IMR-90 (cell line): Measurements from ENCODE around the gene CBY1. TPM values are rescaled to one million over a fixed set of nuclear protein-coding genes. Genes with fewer than 3 reads are reported as not detected.

Experiments
- ATAC-seq: fragments of 200-7000 bp; cut with Tn5 transposase; 2 replicates; pipeline ENCODE4 v1.9.1; 2020; ENCODE audit warnings: low read depth, mild to moderate bottlenecking, moderate library complexity
- BruUV-seq: library from RNA; stranded (reverse); fragments of 400-500 nt; replicated peaks from 2 replicates; lab custom pipeline; 2021; lab: Mats Ljungman, UMichigan
- CTCF ChIA-PET: fragments of 300-600 bp; formaldehyde crosslinking; extraction: SDS; loops from one replicate; lab custom pipeline; 2021; ENCODE audit warnings: antibody characterized with exemption; lab: Yijun Ruan, JAX
- POLR2A ChIA-PET: fragments of 300-600 bp; sonication (Branson Sonifier 250); formaldehyde crosslinking; loops from one replicate; lab custom pipeline; 2022; ENCODE audit warnings: antibody characterized with exemption; ENCODE audit not compliant: unreplicated experiment; lab: Charles Lee
- DNase-seq: peaks from one replicate; pipeline ENCODE4 v3.0.0; 2013
- H2AFZ ChIP-seq: replicated peaks from 2 replicates; pipeline ENCODE3; 2013; ENCODE audit warnings: low read length, mild to moderate bottlenecking; ENCODE audit not compliant: poor library complexity
- H2AK5ac ChIP-seq: 2 replicates; pipeline ENCODE4 v1.6.1; 2013; ENCODE audit warnings: low read depth, low read length, inconsistent platforms
- H2AK9ac ChIP-seq: replicated peaks from 2 replicates; pipeline ENCODE3; 2013; ENCODE audit warnings: mild to moderate bottlenecking, low read depth, low read length, moderate library complexity; ENCODE audit not compliant: poor library complexity
- H2BK120ac ChIP-seq: 2 replicates; pipeline ENCODE4 v1.6.1; 2013; ENCODE audit warnings: low read depth, low read length, inconsistent platforms
- H2BK15ac ChIP-seq: 3 replicates; pipeline ENCODE4 v1.6.1; 2013; ENCODE audit warnings: low read depth, low read length, inconsistent platforms
- H2BK20ac ChIP-seq: 2 replicates; pipeline ENCODE4 v1.6.1; 2013; ENCODE audit warnings: low read depth, mild to moderate bottlenecking, inconsistent platforms, low read length, moderate library complexity
- H2BK5ac ChIP-seq: 2 replicates; pipeline ENCODE4 v1.6.1; 2013; ENCODE audit warnings: mild to moderate bottlenecking, low read depth, low read length, inconsistent platforms; ENCODE audit not compliant: poor library complexity, severe bottlenecking
- H3K14ac ChIP-seq: replicated peaks from 2 replicates; pipeline ENCODE4 v1.6.1; 2013; ENCODE audit warnings: low read depth, low read length, inconsistent platforms
- H3K18ac ChIP-seq: 2 replicates; pipeline ENCODE4 v1.6.1; 2013; ENCODE audit warnings: low read depth, low read length, control low read depth
- H3K23ac ChIP-seq: 2 replicates; pipeline ENCODE4 v1.6.1; 2013; ENCODE audit warnings: low read depth, low read length, inconsistent platforms
- H3K27ac ChIP-seq: 2 replicates; pipeline ENCODE4 v1.5.1; 2013; ENCODE audit warnings: mild to moderate bottlenecking, control low read depth, low read length; ENCODE audit not compliant: insufficient read depth
- H3K27me3 ChIP-seq: 2 replicates; pipeline ENCODE4 v1.6.1; 2013; ENCODE audit warnings: low read length; ENCODE audit not compliant: control insufficient read depth, insufficient read depth
- H3K36me3 ChIP-seq: 2 replicates; pipeline ENCODE4 v1.6.1; 2013; ENCODE audit warnings: low read length, mixed read lengths; ENCODE audit not compliant: control insufficient read depth, insufficient read depth
- H3K4ac ChIP-seq: 2 replicates; pipeline ENCODE4 v1.6.1; 2013; ENCODE audit warnings: low read depth, low read length, inconsistent platforms
- H3K4me1 ChIP-seq: 2 replicates; pipeline ENCODE4 v1.6.1; 2013; ENCODE audit warnings: low read length, mixed read lengths; ENCODE audit not compliant: control insufficient read depth, insufficient read depth
- H3K4me2 ChIP-seq: 2 replicates; pipeline ENCODE4 v1.6.1; 2013; ENCODE audit warnings: low read depth, mild to moderate bottlenecking, control low read depth, low read length, moderate library complexity
- H3K4me3 ChIP-seq: 2 replicates; pipeline ENCODE4 v1.5.1; 2013; ENCODE audit warnings: low read depth, mild to moderate bottlenecking, control low read depth, low read length, moderate library complexity; ENCODE audit not compliant: insufficient read depth
- H3K56ac ChIP-seq: 2 replicates; pipeline ENCODE4 v1.6.1; 2013; ENCODE audit warnings: low read length, inconsistent platforms; ENCODE audit not compliant: insufficient read depth; ENCODE audit errors: extremely low read depth
- H3K79me1 ChIP-seq, 2 experiments: 2 replicates each; pipeline ENCODE4 v1.6.1; 2013; ENCODE audit warnings: low read length in 2 of 2, inconsistent platforms in 1 of 2, low read depth in 1 of 2
- H3K9ac ChIP-seq: 2 replicates; pipeline ENCODE4 v1.6.1; 2013; ENCODE audit warnings: low read depth, low read length, control low read depth
- H3K9me1 ChIP-seq: 2 replicates; pipeline ENCODE4 v1.6.1; 2013; ENCODE audit warnings: low read length, inconsistent platforms; ENCODE audit not compliant: insufficient read depth
- H3K9me3 ChIP-seq: 2 replicates; pipeline ENCODE4 v1.6.1; 2013; ENCODE audit warnings: low read length; ENCODE audit not compliant: control insufficient read depth, insufficient read depth
- H4K20me1 ChIP-seq: 2 replicates; pipeline ENCODE4 v1.6.1; 2013; ENCODE audit warnings: low read length, inconsistent platforms; ENCODE audit not compliant: insufficient read depth
- H4K5ac ChIP-seq: 2 replicates; pipeline ENCODE4 v1.6.1; 2013; ENCODE audit warnings: mild to moderate bottlenecking, low read depth, low read length, control low read depth
- H4K8ac ChIP-seq, 2 experiments: 2 replicates each; pipeline ENCODE4 v1.6.1; 2013; ENCODE audit warnings: low read depth in 2 of 2, low read length in 2 of 2, control low read depth in 1 of 2, inconsistent platforms in 1 of 2
- H4K91ac ChIP-seq: 2 replicates; pipeline ENCODE4 v1.6.1; 2013; ENCODE audit warnings: low read depth, low read length, inconsistent platforms; ENCODE audit not compliant: insufficient read depth
- BHLHE40 ChIP-seq: fragments of 150-350 bp; IDR thresholded peaks from 2 replicates; pipeline ENCODE4 v1.6.1; 2016; ENCODE audit warnings: mild to moderate bottlenecking, low read depth, low read length
- CEBPB ChIP-seq: IDR thresholded peaks from 2 replicates; pipeline ENCODE4 v1.6.1; 2012; ENCODE audit warnings: low read depth, low read length, improper control_type of control experiment
- CHD1 ChIP-seq: IDR thresholded peaks from 2 replicates; pipeline ENCODE4 v1.6.1; 2012; ENCODE audit warnings: low read depth, low read length, improper control_type of control experiment
- FOS ChIP-seq: fragments of 150-350 bp; IDR thresholded peaks from 2 replicates; pipeline ENCODE4 v1.6.1; 2016; ENCODE audit warnings: low read depth, low read length
- MXI1 ChIP-seq: IDR thresholded peaks from 2 replicates; pipeline ENCODE4 v1.6.1; 2012; ENCODE audit warnings: low read depth, mild to moderate bottlenecking, low read length, moderate library complexity, borderline replicate concordance
- NFE2L2 ChIP-seq: fragments of 150-350 bp; IDR thresholded peaks from 2 replicates; pipeline ENCODE4 v1.6.1; 2016; ENCODE audit warnings: low read depth, mild to moderate bottlenecking, low read length
- RAD21 ChIP-seq: IDR thresholded peaks from 2 replicates; pipeline ENCODE4 v1.6.1; 2012; ENCODE audit warnings: low read length, improper control_type of control experiment
- SMC3 ChIP-seq: fragments of 150-350 bp; IDR thresholded peaks from 2 replicates; pipeline ENCODE4 v1.6.1; 2016; ENCODE audit warnings: low read depth, mild to moderate bottlenecking, antibody characterized with exemption, low read length, moderate library complexity
- WGBS, 2 experiments: methylation state at CpG; one replicate each; pipeline versions ENCODE4 v1.1.5 to v1.1.7; 2013; ENCODE audit warnings: missing lambda C conversion rate in 2 of 2; ENCODE audit not compliant: insufficient read length in 1 of 2; ENCODE audit errors: extremely low coverage in 2 of 2; 5-methylcytosine and 5-hydroxymethylcytosine counted together
- dilution Hi-C: fragments of 300-500 bp; cut with HindIII; formaldehyde crosslinking; loops from one replicate; pipeline ENCODE4 v1.14.3; 2018; ENCODE audit warnings: low sequenced_read_pairs; ENCODE audit not compliant: unreplicated experiment
- in situ Hi-C: fragments of 300-500 bp; cut with MboI; formaldehyde crosslinking; loops from 3 replicates; pipeline ENCODE4 v1.14.3; 2019; ENCODE audit warnings: low sequenced_read_pairs, inconsistent platforms, mixed read lengths
- intact Hi-C: fragments of 100-400 bp; cut with micrococcal nuclease; formaldehyde crosslinking; loops from 2 replicates; pipeline ENCODE4 v1.10.0; 2022
- polyA plus RNA-seq, 3 experiments: library from polyadenylated mRNA; depleted of rRNA; stranded (reverse); fragments of >200 nt; gene quantifications; 2 replicates each; pipeline ENCODE4 v1.2.3, GENCODE V29; 2012; ENCODE audit warnings: low replicate concordance in 1 of 3
- total RNA-seq: library from RNA; depleted of rRNA; stranded (reverse); fragments of >200 nt; gene quantifications from 2 replicates; pipeline ENCODE4 v1.2.3, GENCODE V29; 2012
- TF ChIP-seq, protein P1 (sequence below): conservative IDR thresholded peaks from 2 replicates; pipeline ENCODE4 v1.5.1; 2012; ENCODE audit warnings: mild to moderate bottlenecking, low read depth, low read length, improper control_type of control experiment

CBY1 gene
- total and polyA plus RNA-seq, 2 of the 4 experiments (the other 2 are of a cell fraction) = 13.8 to 30.0 TPM

DNA sequence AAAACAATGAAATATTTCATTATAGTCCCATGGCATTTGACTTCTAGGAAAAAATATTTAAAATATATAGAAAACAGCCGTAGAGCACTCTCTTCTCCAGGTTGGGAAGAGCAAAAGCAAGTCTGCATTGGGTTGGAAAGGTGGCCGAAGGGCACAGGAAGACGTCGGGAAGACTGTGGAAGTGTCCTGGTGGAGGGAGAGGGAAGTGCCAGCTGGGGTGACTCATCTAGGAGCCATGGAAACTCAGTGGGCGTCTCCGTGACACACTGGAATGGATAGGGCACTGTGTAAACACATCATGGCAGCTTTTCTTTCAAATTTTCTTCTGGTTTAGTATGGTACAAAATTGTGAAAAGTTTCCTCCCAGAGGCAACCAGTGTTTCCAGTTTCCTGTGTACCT lies 62.0 kb downstream of the CBY1 start:
- peaks cover 27% of the 10 kb centered on the region for H3K9me1 ChIP-seq
- peaks cover 4% of the 10 kb centered on the region for H3K4me1 ChIP-seq
- no peak overlapping the region for H4K91ac ChIP-seq
- H3K56ac ChIP-seq = no peak overlapping the region
- H3K4ac ChIP-seq = no peak overlapping the region
- no peak overlapping the region for H3K9ac ChIP-seq
- ATAC-seq = peak; percentile 97
- no peak overlapping the region for H2AK9ac ChIP-seq
- intact Hi-C loops = no loop called here
- in situ Hi-C loops = no loop called here
- dilution Hi-C loops = no loop called here
- no peak for TF ChIP-seq NFE2L2
- TF ChIP-seq CHD1 = no peak
- peak; percentile 8; the same call in 1 of the 2 replicates for TF ChIP-seq BHLHE40
- TF ChIP-seq, protein P1, sequence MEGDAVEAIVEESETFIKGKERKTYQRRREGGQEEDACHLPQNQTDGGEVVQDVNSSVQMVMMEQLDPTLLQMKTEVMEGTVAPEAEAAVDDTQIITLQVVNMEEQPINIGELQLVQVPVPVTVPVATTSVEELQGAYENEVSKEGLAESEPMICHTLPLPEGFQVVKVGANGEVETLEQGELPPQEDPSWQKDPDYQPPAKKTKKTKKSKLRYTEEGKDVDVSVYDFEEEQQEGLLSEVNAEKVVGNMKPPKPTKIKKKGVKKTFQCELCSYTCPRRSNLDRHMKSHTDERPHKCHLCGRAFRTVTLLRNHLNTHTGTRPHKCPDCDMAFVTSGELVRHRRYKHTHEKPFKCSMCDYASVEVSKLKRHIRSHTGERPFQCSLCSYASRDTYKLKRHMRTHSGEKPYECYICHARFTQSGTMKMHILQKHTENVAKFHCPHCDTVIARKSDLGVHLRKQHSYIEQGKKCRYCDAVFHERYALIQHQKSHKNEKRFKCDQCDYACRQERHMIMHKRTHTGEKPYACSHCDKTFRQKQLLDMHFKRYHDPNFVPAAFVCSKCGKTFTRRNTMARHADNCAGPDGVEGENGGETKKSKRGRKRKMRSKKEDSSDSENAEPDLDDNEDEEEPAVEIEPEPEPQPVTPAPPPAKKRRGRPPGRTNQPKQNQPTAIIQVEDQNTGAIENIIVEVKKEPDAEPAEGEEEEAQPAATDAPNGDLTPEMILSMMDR = peak; percentile 53
- no peak for TF ChIP-seq CEBPB
- peak; percentile 93 for TF ChIP-seq FOS
- TF ChIP-seq SMC3 = peak; percentile 16; the same call in 1 of the 2 replicates
- TF ChIP-seq RAD21 = peak; percentile 33
- TF ChIP-seq MXI1 = peak; percentile 66; the same call in 1 of the 2 replicates
- no peaks in the 10 kb centered on the region for H3K27me3 ChIP-seq
- no peak overlapping the region for H2AK5ac ChIP-seq
- ChIA-PET CTCF (interaction anchor here (0.6 to 1.1 kb wide), 3 partner anchors 10 to 37 kb away, joined by 3 to 4 read pairs (median 3); partner anchors contain the start of genes GTPBP1 and TOMM22), POLR2A (no interaction called here)
- H2BK20ac ChIP-seq = no peak overlapping the region
- H4K20me1 ChIP-seq = peaks cover 49% of the 10 kb centered on the region
- H4K5ac ChIP-seq = no peak overlapping the region
- BruUV-seq = no TSS peak
- no peak overlapping the region; the same call in 1 of the 2 replicates for H3K27ac ChIP-seq
- 26% methylated on average over 3 of the region's 6 CpGs; no CpG with 5 or more reads in 1 of the 2 experiments for WGBS, 2 experiments
- no peak overlapping the region for H3K14ac ChIP-seq
- no peak overlapping the region for H3K23ac ChIP-seq
- no peak overlapping the region for H2BK5ac ChIP-seq
- no peak overlapping the region for H2AFZ ChIP-seq
- H3K9me3 ChIP-seq = no peaks in the 10 kb centered on the region
- H3K4me3 ChIP-seq = no peak overlapping the region
- no peak overlapping the region for H3K18ac ChIP-seq
- no peak overlapping the region for H2BK120ac ChIP-seq
- H2BK15ac ChIP-seq = no peak overlapping the region
- peaks cover 38 to 80% of the 10 kb centered on the region in 2 experiments for H3K79me1 ChIP-seq
- no peak overlapping the region; the same call in 1 of the 2 replicates for H3K4me2 ChIP-seq
- DNase-seq = peak; percentile 81
- H4K8ac ChIP-seq = no peak overlapping the region
- H3K36me3 ChIP-seq = peaks cover 33% of the 10 kb centered on the region
